GM18517 (cell line): Measurements from ENCODE around the gene ATP6V1E1.

Source experiments
- ATAC-seq: cut with Tn5 transposase; IDR thresholded peaks from one replicate; pipeline ENCODE4 v1.9.1; 2021; ENCODE audit warnings: mild to moderate bottlenecking, moderate library complexity; ENCODE audit not compliant: unreplicated experiment

The ATP6V1E1 gene

GRCh38 chr22:17548756-17549035 is 79.9 kb downstream of the ATP6V1E1 start:
- ATAC-seq = no peak

GRCh38 chr22:17548010-17548755 is 80.4 kb downstream of the ATP6V1E1 start:
- no peak for ATAC-seq

- ATAC-seq = no peak
Measured at GRCh38 chr22:17542452-17542851, 86.1 kb downstream of the ATP6V1E1 start.
